ENCODE results near the gene SLC39A7. TPM values are rescaled to one million over a fixed set of nuclear protein-coding genes. Genes with fewer than 3 reads are reported as not detected.
A peak's percentile ranks its signal among the peaks of the same experiment; 100 is the strongest.

The SLC39A7 gene
- total RNA-seq, 1 donor from 2014 or later = 131 TPM

DNA sequence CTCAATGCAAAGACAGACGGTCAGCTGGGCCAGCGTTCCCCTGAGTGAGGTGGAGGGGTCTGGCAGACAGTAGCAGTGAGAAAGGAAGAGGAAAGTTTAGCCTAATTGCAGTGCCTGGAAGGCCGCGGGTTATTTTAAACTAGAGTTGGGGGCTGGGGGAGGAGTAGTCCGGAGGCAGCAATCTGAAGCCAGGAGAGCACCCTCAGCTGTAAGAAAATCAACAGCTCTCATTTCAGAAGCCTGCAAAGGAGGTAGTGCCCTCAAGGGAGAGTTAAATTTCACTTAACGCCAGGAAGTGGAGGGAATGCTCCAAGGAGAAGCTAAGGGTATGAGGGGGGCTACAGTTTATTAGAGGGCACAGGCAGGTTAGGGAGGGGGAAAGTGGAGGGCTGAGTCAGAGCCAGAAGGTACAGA lies 34.6 kb downstream of the SLC39A7 start:
- DNase-seq (ENCODE audit: low read depth, low spot score) = no peak

DNA sequence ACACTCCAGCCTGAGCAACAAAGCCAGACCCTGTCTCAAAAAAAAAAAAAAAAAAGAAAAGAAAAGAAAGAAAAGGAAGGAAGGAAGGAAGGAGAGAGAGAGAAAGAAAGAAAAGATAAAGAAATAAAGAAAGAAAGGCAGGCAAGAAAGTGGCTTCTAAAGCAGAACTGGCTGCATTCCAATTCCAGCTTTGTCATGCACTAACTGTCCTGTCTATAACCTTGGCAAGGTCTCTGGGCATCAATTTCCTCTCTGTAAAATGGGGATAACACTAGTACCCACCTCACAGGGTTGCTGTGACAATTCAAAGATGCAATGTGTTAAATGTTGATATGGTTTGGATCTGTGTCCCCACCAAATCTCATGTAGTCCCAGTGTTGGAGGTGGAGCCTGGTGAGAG lies 35.7 kb downstream of the SLC39A7 start:
- DNase-seq (ENCODE audit: low read depth, low spot score) = no peak

DNA sequence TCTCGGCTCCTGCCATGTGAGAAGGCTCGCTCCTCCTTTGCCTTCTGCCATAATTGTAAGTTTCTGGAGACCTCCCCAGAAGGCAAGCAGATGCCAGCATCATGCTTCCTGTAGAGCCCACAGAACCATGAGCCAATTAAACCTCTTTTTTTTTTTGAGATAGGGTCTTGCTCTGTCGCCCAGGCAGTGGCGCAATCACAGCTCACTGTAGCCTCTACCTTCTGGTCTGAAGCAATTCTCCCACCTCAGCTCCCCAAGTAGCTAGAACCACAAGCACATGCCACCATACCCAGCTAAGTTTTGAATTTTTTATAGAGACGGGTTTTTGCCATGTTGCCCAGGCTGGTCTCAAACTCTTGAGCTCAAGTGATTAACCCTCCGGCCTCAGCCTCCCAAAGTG lies 36.2 kb downstream of the SLC39A7 start:
- no peak for DNase-seq (ENCODE audit: low read depth, low spot score)

DNA sequence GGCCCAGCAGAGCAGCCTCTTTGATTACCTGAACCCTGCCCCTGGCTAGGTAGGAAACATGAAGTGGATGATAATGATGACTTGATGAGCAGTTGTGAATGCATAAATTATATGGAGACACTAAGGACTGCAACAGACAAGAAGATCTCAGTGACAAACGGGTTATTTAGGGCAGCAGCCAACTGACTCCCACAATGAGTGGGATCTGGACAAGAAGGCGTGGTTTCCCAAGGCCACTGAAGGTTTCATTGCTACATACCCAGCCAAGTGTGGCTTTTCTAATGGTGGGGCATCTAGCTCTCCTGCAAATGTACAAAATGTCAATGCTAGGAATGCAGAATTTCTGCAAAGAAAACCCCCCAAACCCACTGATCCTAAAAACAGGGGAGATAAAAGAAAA lies 37.1 kb downstream of the SLC39A7 start:
- no peak for DNase-seq (ENCODE audit: low read depth, low spot score)

DNA sequence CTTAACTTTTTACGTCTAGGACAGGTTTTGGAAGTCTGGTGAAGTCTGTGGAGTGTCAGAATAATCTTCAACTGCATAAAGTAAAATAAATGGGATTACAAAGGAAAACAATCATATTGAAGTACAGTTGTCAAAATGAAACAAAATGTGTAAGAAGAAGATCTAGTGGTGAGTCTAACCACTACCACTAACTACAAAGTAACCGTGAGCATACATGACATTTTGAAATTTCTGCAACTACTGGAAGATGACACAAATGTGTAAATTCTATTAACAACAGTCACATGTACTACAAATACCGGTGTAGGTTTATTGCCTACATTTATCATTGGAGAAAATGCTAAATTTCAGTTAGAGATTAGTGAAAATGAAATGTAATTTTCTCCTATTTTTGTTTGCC lies 41.3 kb downstream of the SLC39A7 start:
- DNase-seq (ENCODE audit: low read depth, low spot score) = no peak

DNA sequence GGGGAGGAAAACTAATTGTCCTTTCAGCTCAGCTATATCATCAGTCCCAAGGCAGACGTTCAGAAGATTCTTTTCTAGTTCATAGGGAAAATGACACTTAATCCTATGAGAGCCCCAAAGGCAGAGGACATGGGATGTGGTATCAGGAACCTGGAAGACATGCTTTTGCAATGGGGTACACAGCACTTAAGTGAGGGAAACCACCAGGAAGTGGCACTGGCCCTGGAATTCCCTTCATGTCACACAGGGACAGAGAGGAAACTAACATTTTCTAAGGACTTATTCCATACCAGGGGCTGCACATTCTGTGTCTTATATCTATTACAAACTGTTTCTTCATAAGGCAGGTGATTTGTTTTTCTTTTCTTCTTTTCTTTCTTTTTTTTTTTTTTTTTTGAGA lies 42.8 kb downstream of the SLC39A7 start:
- no peak for DNase-seq (ENCODE audit: low read depth, low spot score)

DNA sequence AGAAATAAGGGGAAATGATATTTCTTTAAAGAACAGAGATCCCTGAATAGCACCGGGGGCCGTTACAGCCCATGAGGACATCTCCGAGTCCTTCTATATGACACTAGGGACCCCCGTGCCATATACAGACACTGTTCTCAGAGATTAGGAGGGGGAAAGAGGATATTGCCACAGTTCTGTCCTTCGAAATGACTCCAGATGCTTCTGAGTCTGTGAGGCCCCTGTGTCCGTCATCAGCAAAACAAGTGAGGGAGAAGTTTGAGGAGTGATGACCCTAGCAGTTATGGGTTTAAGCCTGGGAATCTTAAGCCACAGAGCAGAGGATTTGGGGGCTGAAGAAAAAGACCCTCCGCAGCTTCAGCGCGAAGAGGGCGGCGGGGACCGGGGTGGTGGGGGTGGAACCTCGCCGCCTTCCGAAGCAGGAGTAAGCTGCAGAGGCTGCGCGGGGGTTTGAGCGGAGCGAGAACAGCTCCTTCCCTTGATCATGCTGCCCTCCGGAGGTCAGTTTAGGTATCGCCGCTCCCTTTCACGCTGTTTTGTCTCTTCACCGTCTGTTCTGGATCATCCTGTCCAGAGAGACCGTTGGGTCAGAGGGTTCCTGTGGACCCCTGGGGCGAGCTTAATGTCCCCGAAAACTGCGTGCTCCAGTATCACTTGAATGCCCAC lies 47.4 kb downstream of the SLC39A7 start:
- DNase-seq (ENCODE audit: low read depth, low spot score) = peak; percentile 40

DNA sequence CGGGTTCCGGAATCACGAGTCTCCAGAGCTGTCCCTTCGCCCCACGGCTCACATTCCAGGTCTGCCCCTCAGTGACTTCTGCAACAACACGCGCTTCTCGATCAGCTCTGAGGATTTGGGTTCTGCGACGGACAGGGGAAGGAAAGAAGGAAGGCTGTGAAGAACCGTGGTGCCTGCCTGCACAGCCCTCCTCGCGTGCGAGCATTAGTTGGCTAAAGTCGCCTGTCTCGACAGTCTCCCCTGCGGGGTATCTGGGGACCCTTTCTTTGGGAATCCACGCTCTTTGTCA lies 47.9 kb downstream of the SLC39A7 start:
- no peak for DNase-seq (ENCODE audit: low read depth, low spot score)

DNA sequence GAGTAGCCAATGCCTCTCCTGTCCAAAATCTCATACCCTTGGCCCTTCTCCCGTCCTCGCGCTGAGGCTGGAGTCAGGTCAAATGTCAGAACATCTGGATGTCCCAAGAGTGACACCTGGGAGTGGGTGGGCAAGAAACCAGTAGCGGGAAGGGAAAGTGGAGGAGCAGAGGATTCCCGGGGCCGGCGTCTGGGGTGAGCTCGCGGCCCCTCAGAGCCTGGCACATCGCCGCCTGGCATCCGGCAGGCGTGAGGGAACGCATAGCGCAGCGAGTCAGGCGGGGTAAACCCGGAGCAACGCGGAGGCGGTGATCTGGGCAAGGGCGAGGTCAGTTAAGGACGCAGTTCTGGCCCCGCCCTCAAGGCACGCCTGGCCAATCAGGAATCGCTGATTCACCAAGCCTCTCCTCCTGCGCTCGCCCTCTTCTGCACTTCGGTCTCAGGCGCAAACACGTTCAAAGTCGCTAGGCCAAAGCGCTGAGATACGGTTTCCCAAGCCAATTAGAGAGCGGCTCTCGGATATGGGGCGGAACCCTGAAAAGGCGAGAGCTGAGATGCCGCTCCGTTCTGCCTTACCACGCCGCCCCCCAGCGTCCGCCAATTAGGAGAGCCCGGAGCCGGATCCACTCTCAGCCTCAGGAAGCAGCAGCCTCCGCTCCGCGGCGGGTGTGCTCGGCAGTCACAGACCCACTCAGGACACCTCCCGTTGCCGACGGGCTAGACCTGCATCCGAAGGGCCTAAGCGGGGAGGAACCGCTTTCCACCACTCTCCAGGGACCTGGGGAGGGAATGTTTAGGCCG lies 48.5 kb downstream of the SLC39A7 start:
- DNase-seq (ENCODE audit: low read depth, low spot score) = peak; percentile 98

DNA sequence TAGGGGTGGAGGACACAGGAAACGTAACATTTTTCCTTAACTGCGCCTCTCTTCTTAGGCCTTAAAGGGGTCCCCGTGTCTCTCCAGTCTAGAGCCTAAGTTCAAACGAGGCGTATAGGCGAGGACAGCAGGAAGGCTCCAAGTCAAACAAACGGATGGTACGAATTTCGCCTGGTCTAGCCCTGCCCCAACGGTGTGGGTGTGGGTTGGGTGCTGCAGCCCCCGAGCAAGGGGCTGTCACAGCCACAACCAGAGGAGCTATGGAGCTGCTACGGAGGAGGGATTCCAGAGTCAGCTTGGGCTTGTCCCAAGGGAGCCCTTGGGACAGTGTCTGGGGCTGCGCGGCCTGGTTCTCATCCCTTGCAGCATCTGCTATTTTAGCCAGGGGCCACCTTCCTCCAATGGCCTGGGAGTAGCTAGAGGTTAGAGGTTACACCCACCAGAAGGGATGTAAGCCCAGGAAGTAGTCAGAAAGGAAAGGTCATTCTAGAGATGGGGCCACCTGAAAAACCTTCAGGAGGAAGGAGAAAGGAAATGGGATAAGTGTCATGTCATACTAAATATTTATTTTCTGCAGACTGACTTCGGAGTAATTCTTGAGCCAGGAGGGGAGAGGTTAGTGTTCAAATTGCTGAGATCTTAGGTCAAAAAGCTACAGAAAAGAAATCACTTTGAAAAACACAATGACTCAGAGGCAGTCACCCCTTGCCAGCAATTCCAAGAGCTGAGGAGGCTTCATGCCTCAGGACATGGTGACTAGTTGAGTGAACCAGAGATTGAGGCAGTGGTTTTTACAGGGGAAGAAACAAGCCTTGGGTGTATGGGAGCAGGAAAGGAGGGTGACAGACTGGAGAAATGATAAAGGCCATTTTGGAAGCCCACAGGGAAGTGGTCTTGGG lies 49.3 kb downstream of the SLC39A7 start:
- peak; percentile 37 for DNase-seq (ENCODE audit: low read depth, low spot score)

DNA sequence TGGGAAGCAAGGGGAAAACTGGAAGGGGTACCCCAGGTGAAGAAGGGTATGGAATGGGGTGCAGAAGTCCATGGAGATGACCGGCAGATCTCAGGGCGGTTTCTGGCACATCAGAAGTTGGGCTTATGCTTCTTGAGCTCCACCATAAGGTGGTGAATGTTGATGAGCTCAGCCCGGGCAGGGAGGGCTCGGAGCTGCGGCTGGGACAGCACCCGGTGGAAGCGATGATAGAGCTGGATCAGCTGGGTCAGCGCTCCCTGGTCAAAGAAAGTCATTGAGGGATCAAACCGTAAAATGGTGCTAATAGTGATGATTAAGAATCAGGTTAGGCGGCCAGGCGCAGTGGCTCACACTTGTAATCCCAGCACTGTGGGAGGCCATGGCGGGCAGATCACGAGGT lies 50.1 kb downstream of the SLC39A7 start:
- no peak for DNase-seq (ENCODE audit: low read depth, low spot score)

DNA sequence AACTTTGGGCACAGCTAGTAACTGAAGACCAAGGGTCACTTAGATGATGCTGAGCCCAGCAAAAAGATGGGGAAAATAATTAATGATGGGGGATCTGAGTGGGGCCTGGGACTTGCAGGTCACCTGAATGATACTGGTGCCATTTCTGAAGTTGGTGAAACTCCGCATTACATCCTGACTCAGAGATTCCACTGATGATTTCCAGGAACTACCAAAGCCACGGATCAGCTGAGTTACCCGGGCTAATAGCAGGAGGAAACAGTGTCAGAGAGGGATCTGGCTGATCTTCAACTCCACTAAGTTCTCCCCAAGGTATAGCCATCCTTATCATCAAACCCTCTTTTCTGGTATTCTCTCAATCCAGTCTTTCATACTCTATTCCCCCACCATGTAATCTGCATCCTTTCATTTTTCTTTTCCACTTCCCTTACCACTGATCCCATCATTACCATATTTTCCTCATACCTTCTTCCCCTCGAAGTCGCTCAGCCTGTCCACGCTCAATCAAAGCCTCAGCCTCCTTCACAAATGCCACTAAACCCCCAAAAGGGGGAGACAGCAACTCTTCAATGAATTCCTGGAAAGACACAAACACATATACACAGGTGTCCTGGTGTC lies 50.8 kb downstream of the SLC39A7 start:
- no peak for DNase-seq (ENCODE audit: low read depth, low spot score)

DNA sequence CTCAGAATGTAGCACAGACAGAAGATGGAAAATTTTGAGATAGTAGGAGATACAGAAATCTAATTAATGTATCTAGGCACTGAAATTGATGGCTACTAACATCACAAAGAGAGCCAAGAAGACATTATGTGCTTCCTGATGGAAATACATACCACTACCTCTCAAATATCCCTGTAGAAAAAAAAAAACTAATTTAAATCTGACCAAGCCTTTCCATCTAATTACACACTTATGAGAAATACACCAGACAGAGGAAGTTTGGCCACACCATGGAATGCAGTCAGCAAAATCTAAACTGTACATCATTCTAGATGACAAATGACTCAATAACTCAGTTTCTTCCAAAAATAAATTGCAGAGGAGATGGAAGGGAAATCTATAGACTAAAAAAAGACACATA lies 52.1 kb downstream of the SLC39A7 start:
- DNase-seq (ENCODE audit: low read depth, low spot score) = no peak

Other genes with a start within 250 kb of the SLC39A7 start
- 0.26 and 0.46 TPM in 2 replicates for gene HLA-DMA, start 247.8 kb upstream of the SLC39A7 start, total RNA-seq
- gene BRD2, start 232.3 kb upstream of the SLC39A7 start, total RNA-seq = 52.1 and 77.0 TPM in 2 replicates
- gene HLA-DOA, start 191.3 kb upstream of the SLC39A7 start, total RNA-seq = not detected in 2 replicates
- 1.4 TPM in 1 of 2 replicates, not detected in the other for gene HLA-DPA1, start 127.2 kb upstream of the SLC39A7 start, total RNA-seq
- gene HLA-DPB1, start 124.9 kb upstream of the SLC39A7 start, total RNA-seq = 0.46 and 10.3 TPM in 2 replicates
- gene COL11A2, start 8.4 kb upstream of the SLC39A7 start, total RNA-seq = 0.07 and 0.11 TPM in 2 replicates
- gene RXRB, start 202 bp upstream of the SLC39A7 start, total RNA-seq = 22.4 and 23.6 TPM in 2 replicates
- 3.5 and 8.6 TPM in 2 replicates for gene HSD17B8, start 3.8 kb downstream of the SLC39A7 start, total RNA-seq
- gene RING1, start 7.6 kb downstream of the SLC39A7 start, total RNA-seq = 23.0 and 27.5 TPM in 2 replicates
- 32.1 and 33.0 TPM in 2 replicates for gene VPS52, start 71.0 kb downstream of the SLC39A7 start, total RNA-seq
- gene RPS18, start 71.2 kb downstream of the SLC39A7 start, total RNA-seq = 2,993 and 4,478 TPM in 2 replicates
- gene B3GALT4, start 76.3 kb downstream of the SLC39A7 start, total RNA-seq = 2.8 and 4.7 TPM in 2 replicates
- 90.2 and 94.7 TPM in 2 replicates for gene WDR46, start 88.4 kb downstream of the SLC39A7 start, total RNA-seq
- 51.2 and 53.3 TPM in 2 replicates for gene PFDN6, start 88.7 kb downstream of the SLC39A7 start, total RNA-seq
- 39.4 and 42.5 TPM in 2 replicates for gene RGL2, start 98.1 kb downstream of the SLC39A7 start, total RNA-seq
- 48.7 and 71.1 TPM in 2 replicates for gene TAPBP, start 113.2 kb downstream of the SLC39A7 start, total RNA-seq
- 14.3 and 16.4 TPM in 2 replicates for gene ZBTB22, start 116.9 kb downstream of the SLC39A7 start, total RNA-seq
- gene DAXX, start 122.1 kb downstream of the SLC39A7 start, total RNA-seq = 48.6 and 49.9 TPM in 2 replicates
- 19.9 and 40.4 TPM in 2 replicates for gene KIFC1, start 191.0 kb downstream of the SLC39A7 start, total RNA-seq
- 6.8 and 10.7 TPM in 2 replicates for gene PHF1, start 210.1 kb downstream of the SLC39A7 start, total RNA-seq
- 49.5 and 51.8 TPM in 2 replicates for gene CUTA, start 217.2 kb downstream of the SLC39A7 start, total RNA-seq
- 1.5 and 2.2 TPM in 2 replicates for gene SYNGAP1, start 219.2 kb downstream of the SLC39A7 start, total RNA-seq